ENCODE measurements around the gene ATP5F1E. TPM values are rescaled to one million over a fixed set of nuclear protein-coding genes. Genes with fewer than 3 reads are reported as not detected.

The ATP5F1E gene
- total RNA-seq, 1 donor from 2014 or later = 17.1 TPM

DNA sequence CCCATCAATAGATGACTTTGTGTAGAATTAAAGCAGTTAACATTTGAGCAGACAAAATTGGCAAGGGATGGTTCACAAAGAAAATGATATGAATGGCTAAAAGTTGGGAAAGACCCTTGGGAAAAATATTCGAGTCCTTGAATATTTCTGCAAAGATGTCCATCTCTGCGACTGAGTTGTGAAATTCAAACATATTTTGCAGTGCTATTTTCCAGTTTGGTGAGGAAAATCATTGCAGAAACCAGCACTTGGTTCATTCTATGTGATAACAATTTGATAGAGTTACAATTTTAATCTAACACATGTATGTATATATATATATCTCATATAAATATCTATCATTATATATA, 16.5 kb upstream of the ATP5F1E start:
- Histone ChIP-seq H3K27me3 (ENCODE audit: control insufficient read depth, insufficient read depth, low read length) (no peaks in the 10 kb centered on the region), H3K4me3 (ENCODE audit: low read depth, low read length) (no peak overlapping the region), H3K36me3 (ENCODE audit: control insufficient read depth, insufficient read depth, low read length) (no peaks in the 10 kb centered on the region)
- FAIRE-seq (no peak), DNase-seq (ENCODE audit: low read depth) (no peak)
- TF ChIP-seq, protein P1, sequence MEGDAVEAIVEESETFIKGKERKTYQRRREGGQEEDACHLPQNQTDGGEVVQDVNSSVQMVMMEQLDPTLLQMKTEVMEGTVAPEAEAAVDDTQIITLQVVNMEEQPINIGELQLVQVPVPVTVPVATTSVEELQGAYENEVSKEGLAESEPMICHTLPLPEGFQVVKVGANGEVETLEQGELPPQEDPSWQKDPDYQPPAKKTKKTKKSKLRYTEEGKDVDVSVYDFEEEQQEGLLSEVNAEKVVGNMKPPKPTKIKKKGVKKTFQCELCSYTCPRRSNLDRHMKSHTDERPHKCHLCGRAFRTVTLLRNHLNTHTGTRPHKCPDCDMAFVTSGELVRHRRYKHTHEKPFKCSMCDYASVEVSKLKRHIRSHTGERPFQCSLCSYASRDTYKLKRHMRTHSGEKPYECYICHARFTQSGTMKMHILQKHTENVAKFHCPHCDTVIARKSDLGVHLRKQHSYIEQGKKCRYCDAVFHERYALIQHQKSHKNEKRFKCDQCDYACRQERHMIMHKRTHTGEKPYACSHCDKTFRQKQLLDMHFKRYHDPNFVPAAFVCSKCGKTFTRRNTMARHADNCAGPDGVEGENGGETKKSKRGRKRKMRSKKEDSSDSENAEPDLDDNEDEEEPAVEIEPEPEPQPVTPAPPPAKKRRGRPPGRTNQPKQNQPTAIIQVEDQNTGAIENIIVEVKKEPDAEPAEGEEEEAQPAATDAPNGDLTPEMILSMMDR (IDR thresholded peaks at IDR 0.05; ENCODE audit: insufficient read depth, low read length, severe bottlenecking) = no peak

DNA sequence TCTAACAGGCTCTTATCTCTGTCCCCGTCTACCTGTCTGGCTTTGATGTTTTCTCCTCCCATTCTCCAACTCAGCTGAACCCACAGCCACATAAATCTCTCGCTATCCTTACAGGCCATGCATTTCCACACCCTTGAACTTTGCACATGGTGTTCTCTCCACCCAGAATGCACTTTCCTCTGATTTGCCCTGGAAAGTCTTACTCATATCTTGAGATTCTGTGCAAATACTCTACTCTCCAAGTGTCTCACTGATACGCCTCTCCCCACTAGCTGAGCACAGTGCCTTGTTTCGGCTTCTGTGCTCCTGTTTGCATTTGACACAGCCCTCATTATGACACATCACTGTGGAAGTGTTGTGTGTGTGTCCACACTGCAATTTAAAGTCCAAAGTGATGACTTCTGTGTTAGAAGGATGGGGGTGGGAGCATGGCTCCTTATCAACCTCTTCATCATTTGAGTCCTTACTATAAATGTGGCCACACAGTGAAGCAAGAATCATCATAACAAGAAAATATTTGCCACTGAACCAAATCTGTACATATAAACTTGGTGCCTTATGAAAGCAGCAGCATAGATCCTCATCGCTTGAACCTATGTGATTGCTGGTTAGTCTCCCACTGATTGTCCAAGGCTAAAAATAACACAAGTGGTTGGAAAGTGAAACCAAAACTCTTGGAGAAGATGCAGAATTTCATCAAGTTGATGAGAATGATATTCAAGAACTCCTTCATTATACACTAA, 16.0 kb upstream of the ATP5F1E start:
- Histone ChIP-seq H3K4me3 (ENCODE audit: low read depth, low read length) (no peak overlapping the region), H3K27me3 (ENCODE audit: control insufficient read depth, insufficient read depth, low read length) (no peaks in the 10 kb centered on the region), H3K36me3 (ENCODE audit: control insufficient read depth, insufficient read depth, low read length) (no peaks in the 10 kb centered on the region)
- DNase-seq (ENCODE audit: low read depth) = peak; percentile 81
- TF ChIP-seq, protein P1 (IDR thresholded peaks at IDR 0.05; ENCODE audit: insufficient read depth, low read length, severe bottlenecking) = no peak
- no peak for FAIRE-seq

DNA sequence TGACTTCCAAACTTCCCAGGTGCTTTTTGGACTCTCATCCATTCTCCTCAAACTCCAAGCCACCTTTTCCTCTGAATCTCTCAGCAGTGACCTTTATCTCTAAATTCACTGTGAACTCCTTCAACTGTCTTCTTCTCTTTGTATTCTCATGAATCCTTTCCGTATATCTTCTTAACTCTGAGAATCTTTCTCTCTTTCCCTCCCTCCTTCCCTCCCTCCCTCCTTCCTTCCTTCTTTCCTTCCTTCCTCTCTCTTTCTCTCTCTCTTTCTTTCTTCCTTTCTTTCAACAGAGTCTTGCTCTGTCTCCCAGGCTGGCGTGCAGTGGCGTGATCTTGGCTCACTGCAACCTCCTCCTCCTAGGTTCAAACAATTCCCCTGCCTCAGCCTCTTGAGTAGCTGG, 14.7 kb upstream of the ATP5F1E start:
- no peak for DNase-seq (ENCODE audit: low read depth)
- Histone ChIP-seq H3K27me3 (ENCODE audit: control insufficient read depth, insufficient read depth, low read length) (no peaks in the 10 kb centered on the region), H3K36me3 (ENCODE audit: control insufficient read depth, insufficient read depth, low read length) (no peaks in the 10 kb centered on the region), H3K4me3 (ENCODE audit: low read depth, low read length) (no peak overlapping the region)
- FAIRE-seq = no peak
- TF ChIP-seq, protein P1 (IDR thresholded peaks at IDR 0.05; ENCODE audit: insufficient read depth, low read length, severe bottlenecking) = no peak

DNA sequence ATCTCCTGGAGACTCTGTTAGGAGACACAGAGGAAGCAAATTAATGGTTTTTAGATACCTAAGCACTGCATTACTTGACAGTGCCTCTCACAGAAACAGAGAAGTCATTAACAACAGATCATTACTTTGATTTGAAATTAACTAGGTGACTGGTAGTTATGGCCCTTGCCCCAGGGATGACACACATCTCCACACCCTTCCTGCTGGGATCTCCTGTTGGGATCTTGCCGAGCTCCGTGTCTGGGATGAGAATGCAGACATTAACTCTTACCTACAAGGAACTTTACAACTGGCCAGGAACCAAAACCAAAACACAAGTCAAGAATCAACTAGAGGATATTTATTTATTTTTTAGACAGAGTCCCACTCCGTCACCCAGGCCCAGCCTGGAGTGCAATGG, 12.7 kb upstream of the ATP5F1E start:
- FAIRE-seq (no peak), DNase-seq (ENCODE audit: low read depth) (no peak)
- no peaks in the 10 kb centered on the region for H3K36me3 ChIP-seq (ENCODE audit: control insufficient read depth, insufficient read depth, low read length)
- no peaks in the 10 kb centered on the region for H3K27me3 ChIP-seq (ENCODE audit: control insufficient read depth, insufficient read depth, low read length)
- H3K4me3 ChIP-seq (ENCODE audit: low read depth, low read length) = no peak overlapping the region
- TF ChIP-seq, protein P1 (IDR thresholded peaks at IDR 0.05; ENCODE audit: insufficient read depth, low read length, severe bottlenecking) = no peak

DNA sequence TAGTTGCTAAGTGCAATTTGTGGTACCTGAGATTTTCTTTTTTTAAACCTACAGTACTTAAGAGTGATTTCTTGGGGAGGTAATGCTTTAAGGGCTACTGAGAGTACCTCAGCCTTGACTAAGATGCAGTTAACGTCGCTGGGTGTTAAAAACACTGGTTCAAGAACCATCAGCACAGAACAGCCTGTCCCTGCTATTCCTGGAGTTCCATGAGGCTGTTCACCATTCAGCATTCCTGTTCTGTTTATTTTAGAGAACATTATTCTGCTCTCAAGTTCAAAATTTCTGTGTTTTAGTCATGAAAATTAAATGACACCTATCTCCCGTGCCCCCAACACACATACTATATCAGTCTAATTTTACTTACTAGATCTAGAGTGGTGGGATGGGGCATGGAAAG, 12.2 kb upstream of the ATP5F1E start:
- no peaks in the 10 kb centered on the region for H3K27me3 ChIP-seq (ENCODE audit: control insufficient read depth, insufficient read depth, low read length)
- DNase-seq (ENCODE audit: low read depth) (no peak), FAIRE-seq (no peak)
- no peak overlapping the region for H3K4me3 ChIP-seq (ENCODE audit: low read depth, low read length)
- TF ChIP-seq, protein P1 (IDR thresholded peaks at IDR 0.05; ENCODE audit: insufficient read depth, low read length, severe bottlenecking) = no peak
- no peaks in the 10 kb centered on the region for H3K36me3 ChIP-seq (ENCODE audit: control insufficient read depth, insufficient read depth, low read length)

DNA sequence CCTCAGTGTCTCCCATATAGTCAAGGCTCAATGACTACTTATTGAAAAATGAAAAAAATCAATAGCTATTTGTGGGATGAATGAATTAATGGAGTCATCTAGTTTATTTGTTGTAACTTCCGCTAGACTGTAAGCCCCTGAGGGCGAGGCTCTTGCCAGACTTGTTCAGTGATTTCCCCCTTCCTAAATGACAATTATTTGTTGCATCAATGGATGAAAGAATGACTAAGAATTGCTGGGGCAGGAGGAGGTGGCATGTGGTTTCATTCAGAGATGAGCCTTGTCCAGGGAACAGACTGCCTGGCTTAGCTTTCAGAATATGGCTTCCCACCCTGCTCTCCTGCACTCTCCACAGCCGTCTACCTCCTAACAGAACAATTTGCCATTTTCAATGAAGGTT, 11.6 kb upstream of the ATP5F1E start:
- TF ChIP-seq, protein P1 (IDR thresholded peaks at IDR 0.05; ENCODE audit: insufficient read depth, low read length, severe bottlenecking) = no peak
- H3K36me3 ChIP-seq (ENCODE audit: control insufficient read depth, insufficient read depth, low read length) = no peaks in the 10 kb centered on the region
- peak; percentile 55 for DNase-seq (ENCODE audit: low read depth)
- no peak overlapping the region for H3K4me3 ChIP-seq (ENCODE audit: low read depth, low read length)
- FAIRE-seq = no peak
- H3K27me3 ChIP-seq (ENCODE audit: control insufficient read depth, insufficient read depth, low read length) = no peaks in the 10 kb centered on the region
